Tibial nerve (tissue), 4 donors: ENCODE data around the gene PNMA5. TPM values are rescaled to one million over a fixed set of nuclear protein-coding genes. Genes with fewer than 3 reads are reported as not detected.

Experiments used
- DNase-seq, 2 donors: peaks; one replicate each; pipeline ENCODE4 v3.0.0-alpha.2; 2019; ENCODE audit warnings: low spot score in 2 of 2
- H3K27ac ChIP-seq, 4 donors: fragments of 200-600 bp; sonication (generic) in 3 of 4; one replicate each; pipeline ENCODE4 v1.5.1; 2017 to 2019; ENCODE audit warnings: mild to moderate bottlenecking in 1 of 4
- H3K27me3 ChIP-seq, 2 donors: fragments of 200-600 bp; sonication (generic) in 1 of 2; one replicate each; pipeline versions ENCODE4 v1.5.1 to v1.6.0; 2017 to 2019
- H3K36me3 ChIP-seq, 3 donors: fragments of 200-600 bp; sonication (generic); one replicate each; pipeline ENCODE4 v1.5.1; 2018 to 2019
- H3K4me1 ChIP-seq, 4 donors: fragments of 200-600 bp; sonication (generic) in 3 of 4; one replicate each; pipeline ENCODE4 v1.5.1; 2017 to 2019
- H3K4me3 ChIP-seq, 4 donors: fragments of 200-600 bp; sonication (generic) in 3 of 4; one replicate each; pipeline ENCODE4 v1.5.1; 2017 to 2019; ENCODE audit warnings: mild to moderate bottlenecking in 1 of 4, moderate library complexity in 1 of 4
- H3K9me3 ChIP-seq, 4 donors: fragments of 200-600 bp; sonication (generic) in 3 of 4; one replicate each; pipeline ENCODE4 v1.5.1; 2017 to 2019
- EP300 ChIP-seq, 2 donors: sonication (generic); formaldehyde crosslinking; IDR thresholded peaks; one replicate each; pipeline ENCODE4 v1.6.1; 2017; ENCODE audit warnings: antibody characterized with exemption in 2 of 2, mild to moderate bottlenecking in 1 of 2
- POLR2A ChIP-seq, 2 donors: fragments of 450-650 bp; IDR thresholded peaks; one replicate each; pipeline ENCODE4 v1.6.1; 2017; ENCODE audit warnings: antibody characterized with exemption in 2 of 2, mild to moderate bottlenecking in 2 of 2, moderate library complexity in 2 of 2
- WGBS, 2 donors: methylation state at CpG; one replicate each; pipeline ENCODE4 v1.1.5; 2018; 5-methylcytosine and 5-hydroxymethylcytosine counted together
- total RNA-seq, 4 donors: library from RNA; depleted of rRNA; stranded (reverse); fragments of >200 nt; gene quantifications; one replicate each; pipeline ENCODE4 v1.1.0, GENCODE V29; 2016
- TF ChIP-seq, protein P1 (sequence below), 5 experiments: fragments of 200-600 bp in 3 of 5; fragments of 450-650 bp in 2 of 5; sonication (generic) in 3 of 5; IDR thresholded peaks; one replicate each; pipeline ENCODE4 v1.5.1; 2016 to 2019; ENCODE audit warnings: antibody characterized with exemption in 5 of 5, mild to moderate bottlenecking in 3 of 5, moderate library complexity in 2 of 5

The PNMA5 gene
- total RNA-seq, 4 donors from 2014 or later, result not detected

DNA sequence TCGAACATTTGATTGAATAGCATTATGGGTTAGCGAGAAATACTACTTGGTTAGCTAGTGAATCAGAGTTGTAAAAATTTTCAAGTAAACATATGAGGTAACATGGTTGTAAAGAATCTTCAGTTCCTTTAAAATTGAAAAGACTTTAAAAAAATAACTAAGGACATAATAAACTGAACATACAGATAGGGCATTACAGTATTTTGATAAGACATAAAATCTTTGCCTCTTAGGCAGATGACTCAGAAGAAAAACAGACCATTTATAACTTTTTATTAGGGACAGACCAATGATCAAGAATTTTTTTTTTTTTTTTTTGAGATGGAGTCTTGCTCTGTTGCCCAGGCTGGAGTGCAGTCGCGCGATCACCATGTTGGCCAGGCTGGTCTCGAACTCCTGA, 43.1 kb downstream of the PNMA5 start:
- H3K4me3 ChIP-seq, result no peak overlapping the region
- H3K27ac ChIP-seq, result no peak overlapping the region
- peaks cover 0 to 38% (median 0%) of the 10 kb centered on the region in 3 donors for H3K36me3 ChIP-seq
- TF ChIP-seq POLR2A (IDR thresholded peaks at IDR 0.05) (no peak), EP300 (IDR thresholded peaks at IDR 0.05) (no peak)
- TF ChIP-seq, protein P1, sequence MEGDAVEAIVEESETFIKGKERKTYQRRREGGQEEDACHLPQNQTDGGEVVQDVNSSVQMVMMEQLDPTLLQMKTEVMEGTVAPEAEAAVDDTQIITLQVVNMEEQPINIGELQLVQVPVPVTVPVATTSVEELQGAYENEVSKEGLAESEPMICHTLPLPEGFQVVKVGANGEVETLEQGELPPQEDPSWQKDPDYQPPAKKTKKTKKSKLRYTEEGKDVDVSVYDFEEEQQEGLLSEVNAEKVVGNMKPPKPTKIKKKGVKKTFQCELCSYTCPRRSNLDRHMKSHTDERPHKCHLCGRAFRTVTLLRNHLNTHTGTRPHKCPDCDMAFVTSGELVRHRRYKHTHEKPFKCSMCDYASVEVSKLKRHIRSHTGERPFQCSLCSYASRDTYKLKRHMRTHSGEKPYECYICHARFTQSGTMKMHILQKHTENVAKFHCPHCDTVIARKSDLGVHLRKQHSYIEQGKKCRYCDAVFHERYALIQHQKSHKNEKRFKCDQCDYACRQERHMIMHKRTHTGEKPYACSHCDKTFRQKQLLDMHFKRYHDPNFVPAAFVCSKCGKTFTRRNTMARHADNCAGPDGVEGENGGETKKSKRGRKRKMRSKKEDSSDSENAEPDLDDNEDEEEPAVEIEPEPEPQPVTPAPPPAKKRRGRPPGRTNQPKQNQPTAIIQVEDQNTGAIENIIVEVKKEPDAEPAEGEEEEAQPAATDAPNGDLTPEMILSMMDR (IDR thresholded peaks at IDR 0.05), result no peak
- no peaks in the 10 kb centered on the region for H3K9me3 ChIP-seq
- no peaks in the 10 kb centered on the region for H3K27me3 ChIP-seq
- WGBS, 2 donors, result 87 to 96% methylated on average over 6 of the region's 6 CpGs
- H3K4me1 ChIP-seq, result no peaks in the 10 kb centered on the region
- no peak for DNase-seq

DNA sequence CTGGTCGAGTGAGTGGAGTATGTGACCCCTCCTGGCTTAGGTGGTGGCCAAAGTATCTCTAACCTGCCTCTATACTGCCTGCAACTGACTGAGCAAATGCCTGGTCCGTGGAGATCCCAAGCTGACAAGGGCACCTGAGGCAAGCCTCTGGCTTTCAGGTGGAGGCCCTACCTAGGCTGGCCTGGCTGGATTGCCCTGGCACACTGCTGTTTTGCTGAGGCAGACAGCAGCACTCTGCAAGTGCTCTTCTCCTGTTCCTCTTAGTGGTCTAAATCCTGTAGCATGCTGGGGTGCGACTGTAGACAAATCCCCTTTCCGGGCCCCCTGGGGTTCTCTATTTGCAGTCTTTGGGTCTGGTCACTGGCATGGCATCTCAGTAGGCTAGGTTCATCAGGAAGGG, 44.8 kb downstream of the PNMA5 start:
- Histone ChIP-seq H3K27ac (no peak overlapping the region), H3K4me3 (no peak overlapping the region), H3K36me3 (peaks cover 0 to 42% (median 0%) of the 10 kb centered on the region in 3 donors), H3K4me1 (no peaks in the 10 kb centered on the region), H3K9me3 (no peaks in the 10 kb centered on the region), H3K27me3 (no peaks in the 10 kb centered on the region)
- WGBS, 2 donors, result 57 to 86% methylated on average over 2 to 4 of the region's 4 CpGs
- DNase-seq, result no peak
- no peak for TF ChIP-seq EP300 (IDR thresholded peaks at IDR 0.05)
- no peak for TF ChIP-seq POLR2A (IDR thresholded peaks at IDR 0.05)

DNA sequence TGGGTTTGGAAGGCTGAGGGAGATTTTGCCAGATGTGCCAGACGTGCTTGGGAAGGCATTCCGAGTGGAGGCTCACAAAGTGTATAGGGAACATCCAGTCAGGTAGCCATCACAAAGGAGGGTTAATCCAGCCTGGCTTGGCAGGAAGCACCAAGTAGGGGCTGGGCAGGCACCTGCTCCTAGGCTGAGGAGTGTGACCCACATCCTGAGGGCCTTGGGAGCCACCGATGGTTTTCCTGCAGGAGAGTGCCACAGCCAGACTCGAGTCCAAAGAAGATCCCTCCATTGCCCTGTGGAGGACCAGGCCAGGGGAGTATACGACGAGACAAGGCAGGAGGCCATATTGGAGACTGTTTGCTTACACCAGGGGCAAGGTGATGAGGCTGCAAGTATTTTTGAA, 47.2 kb downstream of the PNMA5 start:
- DNase-seq, result no peak
- Histone ChIP-seq H3K9me3 (no peaks in the 10 kb centered on the region), H3K27ac (no peak overlapping the region), H3K4me3 (no peak overlapping the region), H3K4me1 (peaks cover 0 to 6% (median 2%) of the 10 kb centered on the region in 4 donors), H3K36me3 (peaks cover 0 to 36% (median 0%) of the 10 kb centered on the region in 3 donors), H3K27me3 (no peaks in the 10 kb centered on the region)
- WGBS, 2 donors, result 86 to 95% methylated on average over 6 of the region's 6 CpGs
- TF ChIP-seq EP300 (IDR thresholded peaks at IDR 0.05) (no peak), POLR2A (IDR thresholded peaks at IDR 0.05) (no peak)
- TF ChIP-seq, protein P1 (IDR thresholded peaks at IDR 0.05), result no peak

DNA sequence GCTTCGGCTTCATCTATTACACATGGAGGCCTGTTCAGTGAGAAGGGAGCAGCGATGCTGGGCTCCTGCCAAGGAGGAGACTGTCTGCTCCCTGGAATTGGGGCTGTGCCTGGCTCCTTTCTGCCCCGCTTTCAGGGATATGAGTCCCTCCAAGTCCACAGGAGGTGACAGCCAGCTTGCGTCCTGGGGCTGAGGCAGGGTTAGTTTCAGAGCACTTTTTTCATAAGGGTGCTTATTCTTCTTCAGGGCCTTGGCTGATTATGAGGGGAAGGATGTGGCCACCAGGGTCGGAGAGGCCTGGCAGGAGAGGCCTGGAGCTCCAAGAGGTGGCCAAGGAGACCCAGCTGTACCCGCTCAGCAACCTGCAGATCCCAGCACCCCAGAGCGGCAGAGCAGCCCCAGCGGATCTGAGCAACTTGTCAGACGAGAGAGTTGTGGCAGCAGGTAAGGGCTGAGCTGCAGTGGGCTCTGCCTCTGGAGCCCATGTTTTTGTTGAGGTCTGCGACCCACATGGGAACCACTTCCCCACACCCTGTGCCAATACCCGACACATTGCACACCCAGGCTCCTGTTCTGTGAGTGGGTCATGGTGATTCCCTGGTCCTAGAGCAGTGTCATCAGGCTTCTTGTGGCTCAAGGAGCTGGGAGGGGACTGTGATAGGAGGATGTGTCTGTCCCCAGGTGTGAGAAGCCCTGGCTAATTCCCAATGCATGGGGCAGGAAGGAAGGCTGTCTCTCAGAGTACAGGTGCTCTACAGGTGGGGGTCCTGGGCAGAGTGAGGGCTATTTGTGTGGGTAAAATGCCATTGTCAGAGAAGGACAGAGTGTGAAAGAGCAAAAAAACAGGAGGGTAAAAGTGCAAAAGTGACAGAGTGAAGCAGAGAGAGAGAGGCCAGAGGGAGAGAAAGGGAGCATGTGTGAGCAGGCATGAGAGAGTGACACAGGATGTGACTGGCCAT, 48.6 kb downstream of the PNMA5 start:
- Histone ChIP-seq H3K36me3 (peaks cover 0 to 36% (median 0%) of the 10 kb centered on the region in 3 donors), H3K4me3 (no peak overlapping the region), H3K27ac (no peak overlapping the region), H3K9me3 (no peaks in the 10 kb centered on the region), H3K27me3 (no peaks in the 10 kb centered on the region), H3K4me1 (peaks cover 0 to 12% (median 2%) of the 10 kb centered on the region in 4 donors)
- no peak for DNase-seq
- TF ChIP-seq, protein P1 (IDR thresholded peaks at IDR 0.05), result no peak
- TF ChIP-seq EP300 (IDR thresholded peaks at IDR 0.05) (no peak), POLR2A (IDR thresholded peaks at IDR 0.05) (no peak)
- 87 to 88% methylated on average over 11 of the region's 11 CpGs for WGBS, 2 donors

DNA sequence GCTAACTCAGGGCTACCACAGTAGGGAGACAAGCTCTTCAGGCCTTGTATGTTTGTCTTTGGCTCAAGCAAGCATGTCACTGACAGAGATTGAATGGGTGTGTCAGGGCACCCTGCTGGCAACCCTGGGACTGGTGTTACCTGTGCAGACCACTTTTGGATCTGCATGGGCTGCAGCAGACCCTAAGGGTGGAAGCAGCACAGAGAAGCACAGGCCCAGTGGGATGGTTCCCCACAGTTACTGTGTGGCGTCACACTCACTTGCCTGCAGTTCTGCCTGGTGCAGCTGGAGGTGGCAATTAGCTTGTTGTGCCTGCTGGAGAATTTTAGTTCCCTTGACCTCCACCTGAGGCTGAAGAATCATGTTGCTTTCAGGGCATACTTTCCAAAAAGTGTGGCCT, 50.1 kb downstream of the PNMA5 start:
- H3K4me3 ChIP-seq, result no peak overlapping the region
- TF ChIP-seq, protein P1 (IDR thresholded peaks at IDR 0.05), result no peak
- TF ChIP-seq POLR2A (IDR thresholded peaks at IDR 0.05) (no peak), EP300 (IDR thresholded peaks at IDR 0.05) (no peak)
- WGBS, 2 donors, result 100% methylated on average over 1 of the region's 1 CpG; no CpG with 5 or more reads in 1 of the 2 donors

More for the DNA sequence above, 50.1 kb downstream of the PNMA5 start:
- Histone ChIP-seq H3K36me3 (peaks cover 0 to 31% (median 0%) of the 10 kb centered on the region in 3 donors), H3K9me3 (no peaks in the 10 kb centered on the region), H3K27me3 (no peaks in the 10 kb centered on the region), H3K4me1 (peaks cover 0 to 12% (median 2%) of the 10 kb centered on the region in 4 donors), H3K27ac (no peak overlapping the region)
- no peak for DNase-seq
